Melanocyte of skin (primary cell): ENCODE data around the gene ZSWIM7. TPM values are rescaled to one million over a fixed set of nuclear protein-coding genes. Genes with fewer than 3 reads are reported as not detected.

Experiments used
- total RNA-seq, 2 donors: library from RNA; depleted of rRNA; stranded (reverse); fragments of >200 nt; gene quantifications; 2 replicates each; pipeline ENCODE4 v1.2.3, GENCODE V29; 2012

ZSWIM7 gene, protein sequence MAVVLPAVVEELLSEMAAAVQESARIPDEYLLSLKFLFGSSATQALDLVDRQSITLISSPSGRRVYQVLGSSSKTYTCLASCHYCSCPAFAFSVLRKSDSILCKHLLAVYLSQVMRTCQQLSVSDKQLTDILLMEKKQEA
- total RNA-seq, result 10 to 100 TPM; 13.0 to 21.0 TPM

DNA sequence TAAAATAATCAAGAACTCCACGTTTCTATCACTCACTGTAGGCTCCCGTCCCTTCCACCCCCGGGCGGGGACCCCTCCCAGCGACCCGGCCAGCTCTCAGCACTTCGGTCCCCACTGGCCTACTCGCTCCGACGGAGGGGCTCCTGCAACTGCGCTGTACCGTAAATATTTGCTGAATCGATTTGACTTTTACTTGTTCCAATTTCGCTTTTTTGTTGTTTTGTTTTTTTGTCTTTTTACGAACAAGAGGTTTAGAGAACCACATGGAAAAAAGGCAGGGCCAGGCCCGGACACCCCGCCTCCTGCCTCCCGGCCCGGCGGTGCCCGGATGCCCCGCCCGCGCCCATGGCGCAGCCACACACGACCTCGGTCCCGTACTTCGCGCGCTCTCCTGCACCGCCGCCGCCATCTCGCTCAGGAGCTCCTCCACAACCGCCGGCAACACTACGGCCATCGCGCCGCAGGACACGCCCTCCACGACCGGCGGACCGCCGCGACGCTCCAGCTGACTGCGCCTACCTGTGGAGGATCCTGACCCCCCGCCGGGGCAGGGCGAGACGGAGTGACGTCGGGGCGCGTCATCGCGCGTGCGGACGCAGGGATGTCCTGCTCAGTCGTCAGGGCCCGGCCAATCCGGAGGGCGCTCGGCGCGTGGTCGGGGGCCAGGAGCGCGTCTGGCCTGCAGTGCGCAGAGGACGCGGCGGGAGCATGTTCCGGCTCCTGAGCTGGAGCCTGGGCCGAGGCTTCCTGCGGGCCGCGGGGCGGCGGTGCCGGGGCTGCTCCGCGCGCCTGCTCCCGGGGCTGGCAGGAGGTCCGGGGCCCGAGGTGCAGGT is at the start of gene ZSWIM7, which contains the start of gene TTC19:
ZSWIM7 (minus strand) TSS at position 564 of the 833 bp plus-strand sequence; CDS start at position 454, 110 bp downstream.
TTC19 (plus strand) TSS at position 684 of the 833 bp plus-strand sequence; CDS start at position 709, 25 bp downstream.

DNA sequence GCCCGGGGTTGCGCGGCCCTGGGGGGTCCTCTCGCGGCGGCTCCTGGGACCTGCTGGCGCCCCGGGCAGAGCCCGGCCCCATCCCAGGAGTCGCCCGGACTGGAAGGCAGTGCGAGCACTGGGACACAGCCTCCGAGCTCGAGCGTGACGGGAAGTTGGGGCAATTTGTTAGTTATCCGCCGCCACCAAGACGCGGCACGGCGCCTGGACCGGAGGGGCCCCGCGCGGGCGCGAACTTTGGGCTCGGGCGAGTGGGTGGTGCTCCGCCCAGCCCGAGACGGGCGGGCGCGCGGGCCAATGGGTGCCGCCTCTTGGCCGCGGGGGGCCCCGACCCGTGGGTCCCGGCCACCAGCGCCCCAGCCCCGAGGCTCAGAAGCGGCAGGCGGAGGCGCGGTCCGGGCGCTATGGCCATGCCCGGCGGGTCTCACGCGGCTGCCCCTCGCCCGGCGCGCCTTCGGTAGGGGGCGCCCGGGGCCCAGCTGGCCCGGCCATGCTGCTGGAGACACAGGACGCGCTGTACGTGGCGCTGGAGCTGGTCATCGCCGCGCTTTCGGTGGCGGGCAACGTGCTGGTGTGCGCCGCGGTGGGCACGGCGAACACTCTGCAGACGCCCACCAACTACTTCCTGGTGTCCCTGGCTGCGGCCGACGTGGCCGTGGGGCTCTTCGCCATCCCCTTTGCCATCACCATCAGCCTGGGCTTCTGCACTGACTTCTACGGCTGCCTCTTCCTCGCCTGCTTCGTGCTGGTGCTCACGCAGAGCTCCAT is 54.6 kb downstream of the ZSWIM7 start, which contains the start of gene ADORA2B:
ADORA2B (plus strand) TSS at position 372 of the 768 bp plus-strand sequence; CDS start at position 491, 119 bp downstream.

Other genes starting within 250 kb of the ZSWIM7 start
- gene ADORA2B, start 54.6 kb downstream of the ZSWIM7 start, total RNA-seq, result 10 to 100 TPM in 1 of 2 donors, 1 to 10 TPM in 1; 8.3 to 34.3 TPM
- gene TTC19, start 120 bp upstream of the ZSWIM7 start, total RNA-seq, result 10 to 100 TPM; 34.6 to 42.7 TPM
- gene NCOR1, start 215.8 kb upstream of the ZSWIM7 start, total RNA-seq, result 10 to 100 TPM; 47.0 to 55.7 TPM
- 10 to 100 TPM; 13.7 to 22.0 TPM for gene PIGL, start 217.5 kb upstream of the ZSWIM7 start, total RNA-seq